Mammary microvascular endothelial cell (primary cell): ENCODE results near the gene BLMH. TPM values are rescaled to one million over a fixed set of nuclear protein-coding genes. Genes with fewer than 3 reads are reported as not detected.

Experiments
- total RNA-seq: library from RNA; depleted of rRNA; stranded (reverse); fragments of >200 nt; gene quantifications from 2 replicates; pipeline ENCODE4 v1.2.3, GENCODE V29; 2015

The BLMH gene, protein sequence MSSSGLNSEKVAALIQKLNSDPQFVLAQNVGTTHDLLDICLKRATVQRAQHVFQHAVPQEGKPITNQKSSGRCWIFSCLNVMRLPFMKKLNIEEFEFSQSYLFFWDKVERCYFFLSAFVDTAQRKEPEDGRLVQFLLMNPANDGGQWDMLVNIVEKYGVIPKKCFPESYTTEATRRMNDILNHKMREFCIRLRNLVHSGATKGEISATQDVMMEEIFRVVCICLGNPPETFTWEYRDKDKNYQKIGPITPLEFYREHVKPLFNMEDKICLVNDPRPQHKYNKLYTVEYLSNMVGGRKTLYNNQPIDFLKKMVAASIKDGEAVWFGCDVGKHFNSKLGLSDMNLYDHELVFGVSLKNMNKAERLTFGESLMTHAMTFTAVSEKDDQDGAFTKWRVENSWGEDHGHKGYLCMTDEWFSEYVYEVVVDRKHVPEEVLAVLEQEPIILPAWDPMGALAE
- 22.9 and 24.2 TPM in 2 replicates for total RNA-seq

GRCh38 chr17:30291543-30292285 is at the start of gene BLMH:
TSS of gene BLMH (minus strand) at chr17:30291944. CDS start at chr17:30291819, 125 bp downstream.

DNA sequence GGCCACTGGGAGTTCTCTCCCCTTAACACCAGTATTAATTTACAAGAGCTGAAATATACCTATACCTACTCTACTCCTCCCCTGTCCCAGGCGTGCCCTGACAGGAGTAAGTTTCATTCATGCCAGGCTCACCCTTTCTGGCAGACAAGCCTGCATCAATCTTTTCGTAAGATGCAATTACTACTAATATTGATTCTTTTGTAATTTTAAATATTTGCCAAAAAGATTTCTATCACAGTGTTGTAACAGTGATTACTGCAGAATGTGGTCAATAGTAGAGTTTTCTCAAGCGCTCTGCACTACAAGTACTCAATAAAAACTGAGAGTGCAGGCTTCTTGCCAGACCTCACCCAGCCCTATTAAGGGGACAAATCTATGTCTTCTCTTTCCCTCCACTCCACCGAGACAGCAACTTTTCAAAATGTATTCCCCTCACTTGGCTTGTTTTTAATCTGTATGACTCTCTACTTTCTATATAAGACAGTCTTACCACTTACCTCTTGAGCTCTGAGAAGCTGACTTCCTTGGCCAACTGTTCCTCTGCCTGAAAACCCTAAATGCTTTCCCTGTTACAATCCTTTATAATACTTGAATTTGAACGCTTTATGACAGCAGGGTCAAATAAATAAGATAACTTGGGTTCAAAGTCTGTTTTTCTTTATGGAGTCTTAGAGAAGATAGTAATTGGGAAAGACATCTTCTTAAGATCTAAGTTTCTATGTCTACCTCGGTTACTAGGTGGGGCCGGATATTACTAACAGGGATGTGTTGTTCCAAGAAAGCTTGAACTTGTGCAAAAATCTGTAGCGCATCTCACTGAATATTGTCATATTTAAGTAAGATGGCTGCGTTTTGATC is 42.0 kb upstream of the BLMH start, which contains the start of gene TMIGD1:
TMIGD1 (minus strand) TSS at position 555 of the 858 bp plus-strand sequence. CDS start 1,924 bp downstream, outside the sequence.

GRCh38 chr17:30235386-30236296 is 56.1 kb downstream of the BLMH start, which contains the start of gene SLC6A4:
TSS of gene SLC6A4 (minus strand) at chr17:30235697. CDS start at chr17:30221958, 13,739 bp downstream.

Other genes with a start within 250 kb of the BLMH start
- gene NSRP1, start 175.1 kb downstream of the BLMH start, total RNA-seq: 5.3 and 10.8 TPM in 2 replicates
- gene SLC6A4, start 56.2 kb downstream of the BLMH start, total RNA-seq: 1.9 and 3.0 TPM in 2 replicates
- gene TMIGD1, start 42.1 kb upstream of the BLMH start, total RNA-seq: not detected in 2 replicates
- gene CPD, start 87.0 kb upstream of the BLMH start, total RNA-seq: 65.5 and 66.0 TPM in 2 replicates
- gene GOSR1, start 185.5 kb upstream of the BLMH start, total RNA-seq: 20.4 and 24.5 TPM in 2 replicates